GM12878 (cell line): ENCODE data around the gene OPTC. TPM values are rescaled to one million over a fixed set of nuclear protein-coding genes. Genes with fewer than 3 reads are reported as not detected.

Source experiments
- ATAC-seq: fragments of 200-7000 bp; cut with Tn5 transposase; 3 replicates; pipeline ENCODE4 v1.9.1; 2020; ENCODE audit warnings: mild to moderate bottlenecking, moderate library complexity
- BruUV-seq: library from RNA; stranded (reverse); fragments of 400-500 nt; replicated peaks from 2 replicates; lab custom pipeline; 2021; lab: Mats Ljungman, UMichigan
- CTCF ChIA-PET: fragments of 300-600 bp; sonication (Branson Sonifier 250); formaldehyde crosslinking; extraction: SDS; loops from one replicate; lab custom pipeline; 2021; ENCODE audit warnings: inconsistent platforms; lab: Yijun Ruan, JAX
- POLR2A ChIA-PET: fragments of 350-600 bp; formaldehyde crosslinking; extraction: SDS; loops from one replicate; lab custom pipeline; 2021; ENCODE audit warnings: inconsistent platforms; lab: Charles Lee
- RAD21 ChIA-PET: fragments of 300-600 bp; sonication (Branson Sonifier 250); formaldehyde crosslinking; loops from one replicate; lab custom pipeline; 2023; ENCODE audit warnings: antibody characterized with exemption; ENCODE audit not compliant: unreplicated experiment; lab: Charles Lee
- SMC1A ChIA-PET: fragments of 300-600 bp; sonication (Branson Sonifier 250); formaldehyde crosslinking; loops from one replicate; lab custom pipeline; 2023; ENCODE audit not compliant: unreplicated experiment, uncharacterized antibody; lab: Charles Lee
- DNase-seq: peaks from one replicate; pipeline ENCODE4 v3.0.0-alpha.2; 2011; ENCODE audit warnings: low read depth, low spot score
- FAIRE-seq: peaks from 3 replicates; lab custom pipeline; 2011; peaks lifted over from hg19 to GRCh38; lab: Jason Lieb, UNC
- H2AFZ ChIP-seq: 2 replicates; pipeline ENCODE4 v1.6.0; 2011; ENCODE audit warnings: low read depth, low read length, control low read depth; ENCODE audit not compliant: control insufficient read depth
- H3K27ac ChIP-seq: 2 replicates; pipeline ENCODE4 v1.5.1; 2011; ENCODE audit warnings: control low read depth; ENCODE audit not compliant: control insufficient read depth, insufficient read depth
- H3K27me3 ChIP-seq, 2 experiments: replicated peaks in 1 of 2; 2 replicates each; pipeline versions ENCODE4 v1.6.0 to v1.6.1; 2011; ENCODE audit warnings: low read length in 1 of 2; ENCODE audit not compliant: control insufficient read depth in 2 of 2, insufficient read depth in 2 of 2
- H3K36me3 ChIP-seq, 2 experiments: 2 replicates each; pipeline ENCODE4 v1.5.1; 2011; ENCODE audit warnings: low read length in 1 of 2; ENCODE audit not compliant: control insufficient read depth in 2 of 2, insufficient read depth in 2 of 2
- H3K4me1 ChIP-seq: 2 replicates; pipeline ENCODE4 v1.6.1; 2011; ENCODE audit warnings: mild to moderate bottlenecking, low read length, moderate library complexity, mixed read lengths; ENCODE audit not compliant: control insufficient read depth, insufficient read depth
- H3K4me2 ChIP-seq: 2 replicates; pipeline ENCODE4 v1.6.0; 2011; ENCODE audit warnings: control low read depth; ENCODE audit not compliant: control insufficient read depth, insufficient read depth
- H3K4me3 ChIP-seq: fragments of 200-600 bp; sonication (generic); 2 replicates; pipeline ENCODE4 v1.5.1; 2016
- H3K79me2 ChIP-seq: 2 replicates; pipeline ENCODE4 v1.6.0; 2011; ENCODE audit warnings: low read length; ENCODE audit not compliant: control insufficient read depth, insufficient read depth
- H3K9ac ChIP-seq: 2 replicates; pipeline ENCODE4 v1.8.0; 2011; ENCODE audit warnings: low read length, control low read depth, mixed read lengths; ENCODE audit not compliant: control insufficient read depth, insufficient read depth
- H3K9me3 ChIP-seq: replicated peaks from 3 replicates; pipeline ENCODE4 v1.5.1; 2011; ENCODE audit warnings: mild to moderate bottlenecking, low read length; ENCODE audit not compliant: control insufficient read depth, insufficient read depth
- H4K20me1 ChIP-seq: 2 replicates; pipeline ENCODE4 v1.6.0; 2011; ENCODE audit not compliant: control insufficient read depth, insufficient read depth
- BCL11A ChIP-seq: IDR thresholded peaks from 2 replicates; pipeline ENCODE4 v1.6.1; 2011; ENCODE audit warnings: low read depth, low read length
- CBX5 ChIP-seq: sonication (generic); IDR thresholded peaks from 2 replicates; pipeline ENCODE4 v1.6.1; 2016; ENCODE audit warnings: low read depth, moderate library complexity, mild to moderate bottlenecking, inconsistent platforms
- IRF5 ChIP-seq: fragments of 450-650 bp; IDR thresholded peaks from 2 replicates; pipeline ENCODE4 v1.6.1; 2017; ENCODE audit warnings: borderline replicate concordance
- KAT2A ChIP-seq: conservative IDR thresholded peaks from 2 replicates; pipeline ENCODE4 v1.6.1; 2011; ENCODE audit warnings: low read depth, low read length; ENCODE audit not compliant: control insufficient read depth
- NFIC ChIP-seq: IDR thresholded peaks from 2 replicates; pipeline ENCODE4 v1.6.1; 2012; ENCODE audit warnings: low read depth, mild to moderate bottlenecking, inconsistent platforms, low read length, moderate library complexity
- NR2F1 ChIP-seq: fragments of 450-650 bp; conservative IDR thresholded peaks from 2 replicates; pipeline ENCODE4 v1.6.1; 2017; ENCODE audit warnings: mild to moderate bottlenecking
- SIN3A ChIP-seq: IDR thresholded peaks from 2 replicates; pipeline ENCODE4 v1.6.1; 2012; ENCODE audit warnings: low read depth, low read length, improper control_type of control experiment
- SMARCA5 ChIP-seq: fragments of 450-650 bp; IDR thresholded peaks from 2 replicates; pipeline ENCODE4 v1.6.1; 2017; ENCODE audit warnings: mild to moderate bottlenecking
- SREBF1 ChIP-seq: IDR thresholded peaks from 2 replicates; pipeline ENCODE4 v1.6.1; 2012; ENCODE audit warnings: mild to moderate bottlenecking, low read length
- YY1 ChIP-seq: IDR thresholded peaks from 2 replicates; pipeline ENCODE4 v1.6.1; 2011; ENCODE audit warnings: low read depth, mild to moderate bottlenecking, low read length
- WGBS: methylation state at CpG from one replicate; pipeline ENCODE4 v1.1.6; 2016; ENCODE audit warnings: low lambda C conversion rate; ENCODE audit not compliant: insufficient replicate concordance, insufficient coverage; ENCODE audit errors: missing lambda C conversion rate; 5-methylcytosine and 5-hydroxymethylcytosine counted together
- in situ Hi-C: fragments of 300-500 bp; cut with MboI; formaldehyde crosslinking; loops from 9 replicates; pipeline ENCODE4 v1.14.3; 2018; ENCODE audit warnings: mixed read lengths
- intact Hi-C: fragments of 100-400 bp; cut with micrococcal nuclease; formaldehyde crosslinking; loops from one replicate; pipeline ENCODE4 v1.14.2; 2022; ENCODE audit not compliant: unreplicated experiment
- polyA plus RNA-seq, 11 experiments: library from polyadenylated mRNA; depleted of rRNA in 4 of 11; unstranded in 6 of 11; stranded (reverse) in 5 of 11; fragments of >200 nt; fragmentation: Nextera tagmentation in 4 of 11; fragmentation: Illumina TruSeq in 1 of 11; extraction: Ambion mirVana in 4 of 11; extraction: Trizol in 1 of 11; gene quantifications; 1 replicate in 1 of 11; 2 replicates in 10 of 11; pipeline versions ENCODE4 v1.2.1 to v1.2.3, GENCODE V29; 2011 to 2016; ENCODE audit warnings: inconsistent platforms in 2 of 11, missing spikeins in 2 of 11, low read depth in 1 of 11
- total RNA-seq, 4 experiments: library from RNA; depleted of rRNA in 3 of 4; stranded (reverse); fragments of >200 nt in 3 of 4; fragmentation: Illumina TruSeq in 1 of 4; extraction: Trizol in 1 of 4; gene quantifications; 2 replicates each; pipeline versions ENCODE4 v1.2.1 to v1.2.3, GENCODE V29; 2013 to 2021

Gene OPTC
- total and polyA plus RNA-seq, 10 of the 15 experiments (the other 5 are each of a cell fraction or from before 2014, with no cell fraction given) = not detected

GRCh38 chr1:203544978-203545816 lies 51.2 kb downstream of the OPTC start:
- SMC1A ChIA-PET = no interaction called here
- 0% methylated on average over 4 of the region's 4 CpGs for WGBS
- POLR2A ChIA-PET = no interaction called here

More at GRCh38 chr1:203544978-203545816, 51.2 kb downstream of the OPTC start:
- TF ChIP-seq BCL11A = no peak
- TF ChIP-seq SIN3A = no peak
- no peak for TF ChIP-seq SREBF1
- TF ChIP-seq SMARCA5 = no peak
- TF ChIP-seq NFIC = no peak
- TF ChIP-seq CBX5 = no peak
- no peak for TF ChIP-seq KAT2A
- TF ChIP-seq YY1 = no peak
- no peak for TF ChIP-seq NR2F1
- no peak for TF ChIP-seq IRF5
- TF ChIP-seq, all 136 proteins: peak for 0
- ChIA-PET RAD21 (no interaction called here), CTCF (interaction anchor here (1.4 kb wide), 1 partner anchor 157 kb away, joined by 3 read pairs; no protein-coding TSS in a partner anchor)
- Histone ChIP-seq H3K9me3 (no peaks in the 10 kb centered on the region), H2AFZ (no peak overlapping the region), H3K9ac (no peak overlapping the region), H4K20me1 (no peaks in the 10 kb centered on the region), H3K79me2 (no peaks in the 10 kb centered on the region), H3K27me3 (no peaks in the 10 kb centered on the region; a peak in 1 of 4 replicates), H3K4me1 (no peaks in the 10 kb centered on the region), H3K4me2 (no peak overlapping the region), H3K27ac (no peak overlapping the region), H3K4me3 (no peak overlapping the region), H3K36me3 (no peaks in the 10 kb centered on the region)
- in situ Hi-C loops = no loop called here
- BruUV-seq = no TSS peak
- FAIRE-seq = no peak
- no peak for DNase-seq
- ATAC-seq = no peak
- intact Hi-C loops = no loop called here
